Measurements from ENCODE around the gene NEU2. TPM values are rescaled to one million over a fixed set of nuclear protein-coding genes. Genes with fewer than 3 reads are reported as not detected.

NEU2 gene
- total and polyA plus RNA-seq, 2 of the 13 experiments (the other 11 are each of a cell fraction or from before 2014, with no cell fraction given) = not detected

- TF ChIP-seq ZBTB20 (CRISPR knock-in tag; IDR thresholded peaks at IDR 0.05; ENCODE audit: borderline replicate concordance, low read depth) (peak; percentile 80; the same call in 1 of the 2 replicates), TEF (CRISPR knock-in tag; IDR thresholded peaks at IDR 0.05) (no peak), SRF (IDR thresholded peaks at IDR 0.05; ENCODE audit: low read depth, low read length) (no peak), ZNF382 (CRISPR knock-in tag; IDR thresholded peaks at IDR 0.05; ENCODE audit: borderline replicate concordance) (no peak), TBP (CRISPR knock-in tag; IDR thresholded peaks at IDR 0.05) (no peak), SRSF4 (IDR thresholded peaks at IDR 0.05; ENCODE audit: low read depth, low read length, poor library complexity, severe bottlenecking) (no peak), ZNF30 (CRISPR knock-in tag; IDR thresholded peaks at IDR 0.05) (no peak), ZNF281 (CRISPR knock-in tag; IDR thresholded peaks at IDR 0.05; ENCODE audit: borderline replicate concordance) (peak; percentile 40; the same call in 1 of the 2 replicates), HBP1 (CRISPR knock-in tag; IDR thresholded peaks at IDR 0.05; ENCODE audit: low read depth) (peak; percentile 47; the same call in 1 of the 2 replicates), ZNF75D (CRISPR knock-in tag; IDR thresholded peaks at IDR 0.05; ENCODE audit: borderline replicate concordance) (no peak), TCF7 (IDR thresholded peaks at IDR 0.05; ENCODE audit: low read depth) (peak; percentile 19), ZNF784 (CRISPR knock-in tag; IDR thresholded peaks at IDR 0.05; ENCODE audit: borderline replicate concordance) (peak; percentile 88; the same call in 1 of the 2 replicates), SYNCRIP (IDR thresholded peaks at IDR 0.05; ENCODE audit: insufficient read depth, low read depth, low read length) (no peak), ZNF562 (CRISPR knock-in tag; IDR thresholded peaks at IDR 0.05; ENCODE audit: borderline replicate concordance) (no peak), ZNF207 (IDR thresholded peaks at IDR 0.05; ENCODE audit: borderline replicate concordance) (no peak), ZNF276 (CRISPR knock-in tag; IDR thresholded peaks at IDR 0.05; ENCODE audit: low read depth) (no peak), NFE2L1 (CRISPR knock-in tag; IDR thresholded peaks at IDR 0.05; ENCODE audit: borderline replicate concordance) (no peak), BCL6 (CRISPR knock-in tag; IDR thresholded peaks at IDR 0.05) (peak; percentile 93), ZNF333 (CRISPR knock-in tag; IDR thresholded peaks at IDR 0.05; ENCODE audit: borderline replicate concordance) (peak; percentile 75; the same call in 1 of the 2 replicates), ZNF776 (CRISPR knock-in tag; IDR thresholded peaks at IDR 0.05) (0 out of 2 replicates have a peak, but pooled peaks have one; percentile 28)
Measured at GRCh38 chr2:233061591-233062450, 29.3 kb downstream of the NEU2 start (continued).

All from HepG2 (cell line).